Dermis microvascular lymphatic vessel endothelial cell (primary cell): ENCODE data around the gene BAIAP2L1. TPM values are rescaled to one million over a fixed set of nuclear protein-coding genes. Genes with fewer than 3 reads are reported as not detected.

Experiments
- total RNA-seq: library from RNA; depleted of rRNA; stranded (reverse); fragments of >200 nt; gene quantifications from 2 replicates; pipeline ENCODE4 v1.2.1, GENCODE V29; 2014

The BAIAP2L1 gene
- total RNA-seq, 1 donor from 2014 or later: 0.26 TPM

Other genes starting within 250 kb of the BAIAP2L1 start
- 0.51 TPM in 2 replicates for gene BHLHA15, start 189.7 kb downstream of the BAIAP2L1 start, total RNA-seq
- 63.3 and 63.7 TPM in 2 replicates for gene TECPR1, start 148.9 kb downstream of the BAIAP2L1 start, total RNA-seq
- 42.0 and 55.1 TPM in 2 replicates for gene BRI3, start 119.4 kb downstream of the BAIAP2L1 start, total RNA-seq
- 2.1 and 6.7 TPM in 2 replicates for gene NPTX2, start 216.2 kb upstream of the BAIAP2L1 start, total RNA-seq